Body of pancreas (tissue), 4 donors: ENCODE data around the gene SMCHD1. TPM values are rescaled to one million over a fixed set of nuclear protein-coding genes. Genes with fewer than 3 reads are reported as not detected.

Source experiments
- ATAC-seq: fragments of 150-250 bp; one replicate; pipeline ENCODE4 v1.9.1; 2016
- DNase-seq, 4 donors: peaks; one replicate each; pipeline ENCODE4 v3.0.0-alpha.2; 2019
- H3K27ac ChIP-seq, 4 donors: fragments of 200-600 bp; sonication (generic); 1 replicate in 3 of 4; 2 replicates in 1 of 4; pipeline versions ENCODE4 v1.5.1 to v1.6.1; 2016 to 2019; ENCODE audit warnings: mild to moderate bottlenecking in 1 of 4, mixed read lengths in 1 of 4, moderate library complexity in 1 of 4
- H3K27me3 ChIP-seq, 2 donors: fragments of 200-600 bp; sonication (generic); one replicate each; pipeline ENCODE4 v1.6.0; 2016; ENCODE audit warnings: mild to moderate bottlenecking in 1 of 2
- H3K36me3 ChIP-seq, 2 donors: fragments of 200-600 bp; sonication (generic); replicated peaks in 1 of 2; 2 replicates each; pipeline ENCODE4 v1.5.1; 2016; ENCODE audit warnings: low read depth in 2 of 2; ENCODE audit not compliant: insufficient read depth in 1 of 2
- H3K4me1 ChIP-seq: fragments of 200-600 bp; sonication (generic); one replicate; pipeline ENCODE4 v1.6.0; 2016
- H3K4me3 ChIP-seq, 2 donors: fragments of 200-600 bp; sonication (generic); 1 replicate in 1 of 2; 2 replicates in 1 of 2; pipeline ENCODE4 v1.5.1; 2016 to 2019
- H3K9me3 ChIP-seq, 3 donors: fragments of 200-600 bp; sonication (generic); 1 replicate in 2 of 3; 2 replicates in 1 of 3; pipeline ENCODE4 v1.5.1; 2016
- POLR2A ChIP-seq, 3 donors: fragments of 450-650 bp; IDR thresholded peaks; one replicate each; pipeline ENCODE4 v1.6.1; 2016; ENCODE audit warnings: antibody characterized with exemption in 3 of 3, mild to moderate bottlenecking in 2 of 3
- WGBS, 2 donors: methylation state at CpG; one replicate each; pipeline ENCODE4 v1.1.5; 2017; 5-methylcytosine and 5-hydroxymethylcytosine counted together
- intact Hi-C: fragments of 100-400 bp; cut with DNase I; formaldehyde crosslinking; loops from one replicate; pipeline ENCODE4 v1.15.1; 2023
- total RNA-seq, 2 donors: library from RNA; depleted of rRNA; stranded (reverse); fragments of >200 nt; gene quantifications; one replicate each; pipeline ENCODE4 v1.1.0, GENCODE V29; 2016
- TF ChIP-seq, protein P1 (sequence below), 7 experiments: fragments of 450-650 bp in 4 of 7; fragments of 200-600 bp in 3 of 7; sonication (generic) in 3 of 7; IDR thresholded peaks; one replicate each; pipeline ENCODE4 v1.5.1; 2016 to 2019; ENCODE audit warnings: antibody characterized with exemption in 7 of 7

Gene SMCHD1
- total RNA-seq, 2 donors from 2014 or later, result 56.0 to 100 TPM

DNA sequence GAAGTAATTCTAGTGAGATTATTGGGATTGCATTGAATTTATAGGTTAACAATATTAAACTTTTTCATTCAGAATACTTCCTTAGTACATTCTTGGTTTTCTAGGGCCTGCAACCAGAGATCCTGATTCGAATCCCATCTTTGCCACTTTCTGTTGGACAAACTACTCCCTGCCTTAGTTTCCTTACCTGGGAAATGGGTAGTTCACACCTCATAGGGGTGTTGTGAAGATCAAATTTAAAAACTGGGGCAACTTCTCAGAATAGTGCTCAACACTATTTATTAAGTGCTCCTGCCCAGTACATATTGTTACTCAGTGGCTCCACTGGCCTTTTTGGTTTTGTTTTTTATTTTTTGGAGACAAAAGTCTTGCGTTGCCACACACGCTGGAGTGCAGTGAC is 43.5 kb downstream of the SMCHD1 start:
- ATAC-seq (no peak), DNase-seq (no peak)
- H3K36me3 ChIP-seq, result peaks cover 0 to 23% of the 10 kb centered on the region in 2 donors
- no peak overlapping the region for H3K4me3 ChIP-seq
- H3K27ac ChIP-seq, result no peak overlapping the region
- intact Hi-C loops, result no loop called here
- no peaks in the 10 kb centered on the region for H3K4me1 ChIP-seq
- no peaks in the 10 kb centered on the region for H3K27me3 ChIP-seq
- 67% methylated on average over 3 of the region's 3 CpGs for WGBS, 2 donors
- no peaks in the 10 kb centered on the region for H3K9me3 ChIP-seq
- TF ChIP-seq, protein P1, sequence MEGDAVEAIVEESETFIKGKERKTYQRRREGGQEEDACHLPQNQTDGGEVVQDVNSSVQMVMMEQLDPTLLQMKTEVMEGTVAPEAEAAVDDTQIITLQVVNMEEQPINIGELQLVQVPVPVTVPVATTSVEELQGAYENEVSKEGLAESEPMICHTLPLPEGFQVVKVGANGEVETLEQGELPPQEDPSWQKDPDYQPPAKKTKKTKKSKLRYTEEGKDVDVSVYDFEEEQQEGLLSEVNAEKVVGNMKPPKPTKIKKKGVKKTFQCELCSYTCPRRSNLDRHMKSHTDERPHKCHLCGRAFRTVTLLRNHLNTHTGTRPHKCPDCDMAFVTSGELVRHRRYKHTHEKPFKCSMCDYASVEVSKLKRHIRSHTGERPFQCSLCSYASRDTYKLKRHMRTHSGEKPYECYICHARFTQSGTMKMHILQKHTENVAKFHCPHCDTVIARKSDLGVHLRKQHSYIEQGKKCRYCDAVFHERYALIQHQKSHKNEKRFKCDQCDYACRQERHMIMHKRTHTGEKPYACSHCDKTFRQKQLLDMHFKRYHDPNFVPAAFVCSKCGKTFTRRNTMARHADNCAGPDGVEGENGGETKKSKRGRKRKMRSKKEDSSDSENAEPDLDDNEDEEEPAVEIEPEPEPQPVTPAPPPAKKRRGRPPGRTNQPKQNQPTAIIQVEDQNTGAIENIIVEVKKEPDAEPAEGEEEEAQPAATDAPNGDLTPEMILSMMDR (IDR thresholded peaks at IDR 0.05), result no peak
- TF ChIP-seq POLR2A (IDR thresholded peaks at IDR 0.05), result no peak

DNA sequence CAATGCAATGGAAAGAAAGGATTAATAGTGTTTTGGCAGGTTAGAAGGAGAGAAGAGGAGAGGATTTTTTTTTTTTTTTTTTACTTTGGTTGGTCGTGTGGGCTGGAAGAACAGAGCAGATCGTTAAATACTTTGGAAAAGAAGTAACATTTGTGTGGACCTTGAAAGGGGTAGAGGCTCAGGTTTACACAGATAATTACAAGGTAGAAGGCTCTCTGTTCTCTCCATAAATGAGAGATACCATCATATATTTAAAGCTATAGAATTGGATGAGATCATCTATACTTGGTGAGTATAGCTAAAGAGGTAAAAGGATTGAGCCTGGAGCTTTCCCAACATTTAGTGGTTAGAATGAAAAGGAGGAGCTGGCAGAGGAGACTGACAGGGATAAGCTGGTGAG is 49.0 kb downstream of the SMCHD1 start:
- no peak for DNase-seq
- no peak for ATAC-seq
- TF ChIP-seq POLR2A (IDR thresholded peaks at IDR 0.05), result no peak
- TF ChIP-seq, protein P1 (IDR thresholded peaks at IDR 0.05), result no peak
- H3K27ac ChIP-seq, result no peak overlapping the region
- no peak overlapping the region for H3K4me3 ChIP-seq
- H3K9me3 ChIP-seq, result no peaks in the 10 kb centered on the region
- intact Hi-C loops, result no loop called here
- peaks cover 0 to 17% of the 10 kb centered on the region in 2 donors for H3K36me3 ChIP-seq
- no peaks in the 10 kb centered on the region for H3K27me3 ChIP-seq
- no peaks in the 10 kb centered on the region for H3K4me1 ChIP-seq
- 85 to 91% methylated on average over 2 of the region's 2 CpGs for WGBS, 2 donors

DNA sequence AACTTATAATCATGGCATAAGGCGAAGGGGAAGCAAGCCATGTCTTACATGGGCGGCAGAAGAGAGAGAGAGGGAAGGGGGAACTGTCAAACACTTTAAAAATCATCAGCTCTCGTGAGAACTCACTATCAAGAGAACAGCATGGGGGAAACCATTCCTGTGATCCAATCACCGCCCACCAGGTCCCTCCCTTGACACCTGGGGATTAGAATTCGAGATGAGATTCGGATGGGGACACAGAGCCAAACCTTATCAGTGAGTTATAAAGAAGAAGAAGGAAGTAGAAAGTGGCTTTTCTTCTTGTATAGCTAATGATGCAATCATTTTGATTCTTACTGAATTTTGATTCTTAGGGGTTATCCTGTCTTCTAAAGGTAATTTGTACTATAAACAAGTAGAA is 51.4 kb downstream of the SMCHD1 start:
- Histone ChIP-seq H3K4me1 (no peaks in the 10 kb centered on the region), H3K4me3 (no peak overlapping the region), H3K36me3 (peaks cover 0 to 8% of the 10 kb centered on the region in 2 donors), H3K27ac (no peak overlapping the region), H3K27me3 (no peaks in the 10 kb centered on the region), H3K9me3 (no peaks in the 10 kb centered on the region)
- intact Hi-C loops, result no loop called here
- TF ChIP-seq, protein P1 (IDR thresholded peaks at IDR 0.05), result no peak
- no peak for TF ChIP-seq POLR2A (IDR thresholded peaks at IDR 0.05)
- no peak for ATAC-seq
- 75 to 80% methylated on average over 6 of the region's 6 CpGs for WGBS, 2 donors
- no peak for DNase-seq

DNA sequence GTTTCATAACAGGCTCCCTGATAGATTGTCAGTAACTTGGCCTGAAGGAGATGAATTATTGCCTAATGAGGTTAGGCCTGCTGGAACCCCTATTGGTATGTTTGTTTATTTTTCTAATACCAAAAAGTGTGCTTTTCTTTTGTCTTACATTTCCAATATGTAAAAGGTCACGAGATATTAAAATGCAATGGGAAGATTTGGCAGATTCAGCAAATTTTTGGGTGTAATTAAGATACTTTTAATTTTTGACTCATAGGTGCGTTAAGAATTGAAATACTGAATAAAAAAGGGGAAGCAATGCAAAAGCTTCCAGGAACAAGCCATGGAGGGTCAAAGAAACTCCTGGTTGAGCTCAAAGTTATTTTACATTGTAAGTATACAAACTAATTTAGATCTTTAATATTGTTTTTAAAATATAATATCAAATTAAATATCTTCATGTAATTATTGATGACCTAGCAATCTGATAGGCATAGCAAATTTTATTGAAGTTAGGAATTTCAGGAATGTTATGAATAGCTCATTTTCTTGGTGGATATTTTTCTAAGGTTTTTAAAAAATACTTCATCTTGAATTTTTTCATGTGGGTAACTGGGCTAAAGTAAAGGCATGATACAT is 52.1 kb downstream of the SMCHD1 start:
- TF ChIP-seq POLR2A (IDR thresholded peaks at IDR 0.05), result no peak
- TF ChIP-seq, protein P1 (IDR thresholded peaks at IDR 0.05), result no peak
- no peak overlapping the region for H3K27ac ChIP-seq
- ATAC-seq (no peak), DNase-seq (no peak)
- H3K4me3 ChIP-seq, result no peak overlapping the region
- H3K4me1 ChIP-seq, result no peaks in the 10 kb centered on the region
- H3K36me3 ChIP-seq, result peaks cover 0 to 12% of the 10 kb centered on the region in 2 donors
- no peaks in the 10 kb centered on the region for H3K9me3 ChIP-seq
- 74 to 78% methylated on average over 2 of the region's 2 CpGs for WGBS, 2 donors
- H3K27me3 ChIP-seq, result no peaks in the 10 kb centered on the region
- intact Hi-C loops, result no loop called here

DNA sequence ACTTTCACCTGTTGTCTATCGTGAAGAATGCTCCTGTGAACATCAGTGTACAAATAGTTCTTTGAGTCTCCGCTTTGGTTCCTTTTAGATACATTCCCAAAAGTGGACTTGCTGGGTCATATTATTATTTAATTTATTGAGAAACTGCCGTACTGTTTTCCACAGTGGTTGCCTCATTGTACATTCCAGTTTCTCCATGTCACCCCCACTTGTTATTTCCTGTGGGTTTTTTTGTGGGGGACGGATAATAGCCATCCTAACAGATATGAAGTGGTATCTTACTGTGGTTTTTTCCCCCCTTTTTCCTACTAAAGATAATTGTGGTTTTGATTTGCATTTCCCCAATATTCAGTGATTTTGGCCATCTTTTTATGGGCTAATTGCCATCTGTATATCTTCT is 53.8 kb downstream of the SMCHD1 start:
- intact Hi-C loops, result no loop called here
- 65 to 70% methylated on average over 4 of the region's 4 CpGs for WGBS, 2 donors
- TF ChIP-seq POLR2A (IDR thresholded peaks at IDR 0.05), result no peak
- TF ChIP-seq, protein P1 (IDR thresholded peaks at IDR 0.05), result no peak
- Histone ChIP-seq H3K4me1 (no peaks in the 10 kb centered on the region), H3K9me3 (no peaks in the 10 kb centered on the region), H3K4me3 (no peak overlapping the region), H3K27me3 (no peaks in the 10 kb centered on the region), H3K27ac (no peak overlapping the region), H3K36me3 (peaks cover 0 to 13% of the 10 kb centered on the region in 2 donors)
- DNase-seq (no peak), ATAC-seq (no peak)
